Nephron progenitor cell (in vitro differentiated cells): ENCODE measurements around the gene CNTNAP2.

Experiments used
- DNase-seq: peaks from one replicate; pipeline ENCODE4 v3.0.0; 2021
- H3K27ac Mint-ChIP-seq: 2 replicates; pipeline ENCODE4 v1.8.0; 2021; ENCODE audit warnings: mild to moderate bottlenecking, moderate library complexity, mixed read lengths
- H3K27me3 Mint-ChIP-seq: 2 replicates; pipeline ENCODE4 v1.8.0; 2021; ENCODE audit warnings: mild to moderate bottlenecking, low read depth, mixed read lengths; ENCODE audit not compliant: poor library complexity
- H3K36me3 Mint-ChIP-seq: 2 replicates; pipeline ENCODE4 v1.8.0; 2021; ENCODE audit warnings: low read depth, mixed read lengths
- H3K4me1 Mint-ChIP-seq: 2 replicates; pipeline ENCODE4 v1.8.0; 2021; ENCODE audit warnings: mixed read lengths
- H3K4me3 Mint-ChIP-seq: 2 replicates; pipeline ENCODE4 v1.8.0; 2021; ENCODE audit warnings: mild to moderate bottlenecking, moderate library complexity, mixed read lengths
- H3K9me3 Mint-ChIP-seq: 2 replicates; pipeline ENCODE4 v1.8.0; 2021; ENCODE audit warnings: mild to moderate bottlenecking, moderate library complexity, mixed read lengths
- CTCF ChIP-seq: fragments of 200-600 bp; sonication (generic); IDR thresholded peaks from 2 replicates; pipeline ENCODE4 v1.5.0; 2021; ENCODE audit warnings: antibody characterized with exemption

The CNTNAP2 gene

GRCh38 chr7:147858421-147858820, 1741.8 kb downstream of the CNTNAP2 start:
- TF ChIP-seq CTCF, result no peak
- Mint-ChIP-seq H3K4me1 (no peaks in the 10 kb centered on the region), H3K36me3 (no peaks in the 10 kb centered on the region), H3K27ac (no peak overlapping the region), H3K27me3 (peaks cover 4% of the 10 kb centered on the region), H3K4me3 (no peak overlapping the region), H3K9me3 (peaks cover 4% of the 10 kb centered on the region)
- DNase-seq, result no peak

- H3K4me1 Mint-ChIP-seq, result no peaks in the 10 kb centered on the region
- no peaks in the 10 kb centered on the region for H3K36me3 Mint-ChIP-seq
- H3K9me3 Mint-ChIP-seq, result peaks cover 4% of the 10 kb centered on the region
- no peak overlapping the region for H3K4me3 Mint-ChIP-seq
- no peak for DNase-seq
- peaks cover 4% of the 10 kb centered on the region for H3K27me3 Mint-ChIP-seq
- no peak for TF ChIP-seq CTCF
- H3K27ac Mint-ChIP-seq, result no peak overlapping the region
Observed at GRCh38 chr7:147859033-147859432, 1742.4 kb downstream of the CNTNAP2 start.

GRCh38 chr7:147859486-147859885, 1742.9 kb downstream of the CNTNAP2 start:
- H3K27me3 Mint-ChIP-seq, result peaks cover 4% of the 10 kb centered on the region

GRCh38 chr7:147861058-147861716, 1744.6 kb downstream of the CNTNAP2 start:
- no peaks in the 10 kb centered on the region for H3K36me3 Mint-ChIP-seq

More at GRCh38 chr7:147859486-147859885, 1742.9 kb downstream of the CNTNAP2 start:
- H3K36me3 Mint-ChIP-seq, result no peaks in the 10 kb centered on the region
- no peak for TF ChIP-seq CTCF
- no peak overlapping the region for H3K4me3 Mint-ChIP-seq
- peaks cover 5% of the 10 kb centered on the region for H3K9me3 Mint-ChIP-seq
- no peak for DNase-seq
- no peak overlapping the region for H3K27ac Mint-ChIP-seq
- no peaks in the 10 kb centered on the region for H3K4me1 Mint-ChIP-seq

GRCh38 chr7:147861945-147862344, 1745.3 kb downstream of the CNTNAP2 start:
- no peak overlapping the region for H3K4me3 Mint-ChIP-seq
- peaks cover 19% of the 10 kb centered on the region for H3K9me3 Mint-ChIP-seq
- no peaks in the 10 kb centered on the region for H3K36me3 Mint-ChIP-seq
- no peaks in the 10 kb centered on the region for H3K4me1 Mint-ChIP-seq
- DNase-seq, result no peak
- H3K27ac Mint-ChIP-seq, result no peak overlapping the region
- TF ChIP-seq CTCF, result no peak
- H3K27me3 Mint-ChIP-seq, result peaks cover 4% of the 10 kb centered on the region

More at GRCh38 chr7:147861058-147861716, 1744.6 kb downstream of the CNTNAP2 start:
- DNase-seq, result no peak
- Mint-ChIP-seq H3K4me3 (no peak overlapping the region), H3K27me3 (peaks cover 4% of the 10 kb centered on the region), H3K9me3 (peaks cover 19% of the 10 kb centered on the region), H3K4me1 (no peaks in the 10 kb centered on the region), H3K27ac (no peak overlapping the region)
- no peak for TF ChIP-seq CTCF

- Mint-ChIP-seq H3K9me3 (peaks cover 31% of the 10 kb centered on the region), H3K36me3 (no peaks in the 10 kb centered on the region), H3K4me3 (no peak overlapping the region), H3K27me3 (peaks cover 4% of the 10 kb centered on the region), H3K27ac (no peak overlapping the region), H3K4me1 (no peaks in the 10 kb centered on the region)
- TF ChIP-seq CTCF, result no peak
- DNase-seq, result no peak
Observed at GRCh38 chr7:147869456-147869855, 1752.9 kb downstream of the CNTNAP2 start.
